Measurements from ENCODE around the gene KAZN.

Gene KAZN

DNA sequence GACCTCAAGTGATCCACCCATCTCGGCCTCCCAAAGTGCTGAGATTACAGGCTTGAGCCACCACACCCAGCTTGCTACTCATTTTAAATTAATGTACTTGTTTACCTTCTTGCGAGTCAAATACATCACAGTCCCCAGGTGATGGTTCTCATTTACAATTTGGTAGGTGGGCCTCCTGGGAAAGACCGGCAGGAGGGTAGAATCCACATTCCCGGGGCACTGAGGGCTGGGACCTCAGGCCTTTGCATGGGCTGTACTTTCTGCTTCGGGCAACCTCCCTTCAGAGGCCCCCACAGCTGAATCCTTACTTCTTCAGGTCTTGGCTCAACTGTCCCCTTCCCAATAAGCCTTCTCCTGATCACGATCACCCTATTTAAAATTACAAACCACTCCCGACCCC lies 165.5 kb downstream of the KAZN start:
- no peak for DNase-seq (ENCODE audit: low read depth in 3 of 3, low spot score in 1 of 3)

DNA sequence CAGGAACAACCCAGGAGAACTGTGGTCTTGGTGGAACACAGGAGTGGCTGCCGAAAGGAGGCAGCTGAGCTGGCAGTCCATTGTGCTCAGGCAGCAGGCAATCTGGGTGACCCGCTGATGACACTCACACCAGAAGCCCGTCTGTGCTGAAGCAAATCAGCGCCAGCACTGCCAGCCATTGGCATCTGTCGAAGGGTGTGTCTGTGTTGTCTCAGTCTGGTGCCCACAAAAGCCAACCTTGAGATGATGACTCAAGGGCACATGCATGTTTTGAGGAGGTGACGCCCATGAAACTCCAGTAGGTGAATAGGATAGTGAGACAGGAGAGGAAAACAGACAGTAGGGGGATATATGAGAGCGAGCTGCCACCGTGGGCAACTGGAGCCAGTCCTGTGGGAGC lies 167.3 kb downstream of the KAZN start:
- no peak for DNase-seq (ENCODE audit: low read depth in 3 of 3, low spot score in 1 of 3)

DNA sequence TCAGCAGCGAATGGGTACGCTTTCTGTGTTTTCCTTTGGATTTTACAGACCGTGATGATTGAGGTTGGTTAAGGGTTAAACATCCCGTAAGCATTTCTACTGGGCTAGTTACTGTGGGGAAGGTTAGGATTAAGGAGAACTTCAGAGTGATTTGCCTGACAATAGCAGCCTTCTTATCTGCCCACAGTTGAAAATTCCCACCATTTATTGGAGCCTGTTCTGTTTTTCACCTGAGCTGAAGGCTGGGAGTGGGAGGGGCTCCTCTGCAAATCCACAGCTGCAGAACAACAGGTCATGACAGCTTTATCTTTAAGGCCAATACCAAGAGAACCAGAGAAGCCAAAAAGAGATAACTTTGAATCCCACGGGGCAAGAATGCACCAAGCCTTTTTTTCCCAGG lies 168.6 kb downstream of the KAZN start:
- DNase-seq (ENCODE audit: low read depth in 3 of 3, low spot score in 1 of 3): no peak

DNA sequence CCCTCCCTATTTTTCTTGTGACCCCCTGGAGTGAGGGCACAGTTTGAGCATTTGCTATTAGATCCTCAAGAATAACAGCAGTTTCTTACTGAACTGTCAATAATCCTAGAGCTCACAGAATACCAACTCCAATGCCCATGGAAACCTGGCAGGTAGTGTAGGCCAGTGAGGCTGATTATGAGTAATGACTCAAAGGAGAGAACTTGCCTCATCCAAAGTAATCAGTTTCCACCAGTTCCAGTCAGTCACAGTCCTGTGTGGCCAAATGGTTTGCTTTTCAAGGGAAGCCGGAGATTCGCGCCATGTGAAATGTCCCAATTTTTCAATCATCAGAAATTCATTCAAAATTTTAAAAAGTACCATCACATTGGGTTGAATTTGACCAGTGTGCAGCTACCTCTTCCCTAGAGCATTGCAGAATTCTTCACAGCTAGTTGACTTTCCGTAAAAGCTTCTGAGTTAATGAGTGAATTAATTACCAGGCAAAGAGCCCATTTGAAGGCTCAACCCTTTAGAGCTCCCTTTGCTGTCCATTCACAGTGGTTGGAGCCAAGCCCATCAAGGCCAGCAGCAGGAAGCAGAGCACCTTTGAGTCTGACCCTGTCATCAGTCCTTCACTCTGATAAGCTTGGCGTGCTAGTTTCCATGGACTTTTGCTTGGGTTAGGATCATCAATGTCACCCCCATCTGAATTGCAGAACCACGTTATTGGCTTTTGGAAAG lies 170.3 kb downstream of the KAZN start:
- DNase-seq (ENCODE audit: low read depth in 3 of 3, low spot score in 1 of 3): no peak

DNA sequence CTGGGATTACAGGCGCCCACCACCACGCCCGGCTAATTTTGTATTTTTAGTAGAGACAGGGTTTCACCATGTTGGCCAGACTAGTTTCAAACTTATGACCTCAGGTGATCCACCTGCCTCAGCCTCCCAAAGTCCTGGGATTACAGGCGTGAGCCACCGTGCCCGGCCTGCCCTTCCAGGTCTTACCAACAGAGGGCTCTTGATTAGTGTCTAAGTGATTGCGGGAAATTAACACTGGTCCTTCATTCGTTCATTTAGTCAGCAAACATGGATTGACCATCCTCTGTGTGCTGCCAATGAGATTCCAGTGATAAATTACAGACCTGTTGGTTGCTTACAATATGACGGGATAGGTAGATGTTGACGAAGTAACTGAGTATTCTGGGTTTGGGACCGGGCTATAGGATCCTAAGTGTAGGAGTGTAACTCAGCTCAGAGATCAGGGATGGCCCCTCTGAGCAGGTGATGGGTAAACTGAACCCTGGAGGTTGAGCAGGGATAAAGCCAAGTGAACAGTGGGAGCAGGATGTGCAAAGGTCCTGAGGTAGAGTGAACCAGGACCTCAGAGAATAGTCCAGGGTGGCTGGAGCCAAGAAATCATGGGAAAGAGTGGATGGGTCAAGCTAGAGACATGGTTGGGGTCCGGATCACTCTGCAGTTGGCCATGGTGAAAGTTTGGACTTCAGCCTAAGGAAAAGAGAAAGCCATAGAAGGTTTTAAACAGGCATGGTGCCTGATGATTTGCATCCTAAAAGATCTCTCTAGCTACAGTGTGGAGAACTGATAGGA lies 171.2 kb downstream of the KAZN start:
- DNase-seq (ENCODE audit: low read depth in 3 of 3, low spot score in 1 of 3): no peak

DNA sequence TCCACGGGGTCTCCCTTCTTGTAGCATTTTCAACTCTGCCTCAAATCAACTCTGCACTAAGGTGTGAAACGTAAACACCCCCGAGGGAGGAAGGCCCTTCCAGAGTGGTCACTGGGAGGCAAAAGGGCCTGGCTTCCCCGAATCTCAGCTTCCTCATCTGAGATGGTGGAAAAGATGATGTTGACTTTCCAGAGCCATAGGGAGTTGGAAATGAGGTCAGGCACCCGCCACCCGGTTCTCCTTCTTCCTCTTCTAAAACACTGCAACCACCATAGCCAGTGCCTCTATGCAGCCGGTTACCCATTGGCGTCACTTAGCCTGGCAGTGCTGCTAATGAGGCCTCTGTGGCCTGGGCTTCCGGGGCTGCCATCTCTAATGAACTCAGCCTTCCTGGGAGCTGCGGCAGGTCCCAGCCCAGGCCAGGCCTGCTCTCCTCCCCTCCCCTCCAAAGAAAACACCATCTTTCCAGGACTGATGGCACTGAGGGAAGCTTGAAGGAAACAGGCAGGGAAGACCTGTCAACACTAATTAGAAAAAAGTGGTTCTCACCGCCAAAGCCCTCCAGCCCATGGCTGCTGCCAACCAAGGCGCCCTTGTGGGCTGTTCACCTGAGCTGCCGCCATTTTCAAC lies 175.0 kb downstream of the KAZN start:
- DNase-seq (ENCODE audit: low read depth in 3 of 3, low spot score in 1 of 3): no peak

DNA sequence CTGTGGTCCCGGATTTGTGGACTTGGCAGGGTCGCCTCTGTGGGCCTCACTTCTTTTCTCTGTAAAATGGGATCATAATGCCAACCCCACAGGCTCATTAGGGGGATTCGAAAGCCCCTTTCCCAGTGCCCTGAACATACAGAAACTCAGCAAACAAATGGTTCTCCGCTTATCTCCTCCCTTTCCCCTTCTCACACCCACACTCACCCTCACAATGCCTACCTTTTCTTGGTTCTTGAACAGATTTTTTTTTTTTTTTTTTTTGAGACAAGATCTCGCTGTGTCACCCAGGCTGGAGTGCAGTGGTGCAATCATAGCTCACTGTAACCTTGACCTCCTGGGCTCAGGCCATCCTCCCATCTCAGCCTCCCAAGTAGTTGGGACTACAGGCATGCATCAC lies 175.7 kb downstream of the KAZN start:
- DNase-seq (ENCODE audit: low read depth in 3 of 3, low spot score in 1 of 3): no peak

DNA sequence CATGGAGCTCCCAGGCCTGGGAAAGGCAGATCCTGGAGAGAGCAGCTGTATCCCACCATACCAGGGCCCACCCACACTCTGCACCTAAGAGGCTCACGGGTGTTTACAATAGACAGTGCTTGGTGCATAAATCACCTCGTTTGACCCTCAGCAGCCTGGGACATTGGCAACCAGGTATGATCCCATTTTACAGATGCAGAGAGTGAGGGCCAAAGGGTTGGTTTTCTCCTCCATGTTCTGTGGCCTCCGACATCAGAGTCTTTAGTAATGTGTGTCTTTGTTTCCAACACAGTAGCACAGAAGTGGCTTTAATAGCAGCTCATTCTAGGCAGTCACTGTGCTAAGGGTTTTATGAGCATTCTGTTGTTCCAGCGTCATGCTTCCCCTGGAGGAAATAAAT lies 176.5 kb downstream of the KAZN start:
- no peak for DNase-seq (ENCODE audit: low read depth in 3 of 3, low spot score in 1 of 3)

DNA sequence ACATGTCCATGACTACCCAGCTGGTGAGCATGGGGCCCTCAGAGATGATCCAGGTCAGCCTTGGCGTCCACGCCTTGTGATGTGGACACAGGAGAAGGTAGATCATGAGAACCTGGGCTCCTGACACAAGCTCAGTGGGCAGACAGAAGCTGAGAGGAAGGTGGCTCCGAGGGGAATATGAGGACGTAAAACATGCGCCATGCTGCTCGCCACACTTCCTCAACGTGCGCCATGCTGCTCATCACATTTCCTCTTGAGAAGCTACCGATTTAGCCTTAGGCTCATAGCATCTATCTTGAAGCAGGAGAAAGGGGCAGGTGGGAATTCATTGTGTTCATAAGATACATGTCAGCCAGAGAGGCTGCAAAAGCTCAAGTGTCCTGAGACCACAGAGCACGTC lies 176.9 kb downstream of the KAZN start:
- DNase-seq (ENCODE audit: low read depth in 3 of 3, low spot score in 1 of 3): no peak

DNA sequence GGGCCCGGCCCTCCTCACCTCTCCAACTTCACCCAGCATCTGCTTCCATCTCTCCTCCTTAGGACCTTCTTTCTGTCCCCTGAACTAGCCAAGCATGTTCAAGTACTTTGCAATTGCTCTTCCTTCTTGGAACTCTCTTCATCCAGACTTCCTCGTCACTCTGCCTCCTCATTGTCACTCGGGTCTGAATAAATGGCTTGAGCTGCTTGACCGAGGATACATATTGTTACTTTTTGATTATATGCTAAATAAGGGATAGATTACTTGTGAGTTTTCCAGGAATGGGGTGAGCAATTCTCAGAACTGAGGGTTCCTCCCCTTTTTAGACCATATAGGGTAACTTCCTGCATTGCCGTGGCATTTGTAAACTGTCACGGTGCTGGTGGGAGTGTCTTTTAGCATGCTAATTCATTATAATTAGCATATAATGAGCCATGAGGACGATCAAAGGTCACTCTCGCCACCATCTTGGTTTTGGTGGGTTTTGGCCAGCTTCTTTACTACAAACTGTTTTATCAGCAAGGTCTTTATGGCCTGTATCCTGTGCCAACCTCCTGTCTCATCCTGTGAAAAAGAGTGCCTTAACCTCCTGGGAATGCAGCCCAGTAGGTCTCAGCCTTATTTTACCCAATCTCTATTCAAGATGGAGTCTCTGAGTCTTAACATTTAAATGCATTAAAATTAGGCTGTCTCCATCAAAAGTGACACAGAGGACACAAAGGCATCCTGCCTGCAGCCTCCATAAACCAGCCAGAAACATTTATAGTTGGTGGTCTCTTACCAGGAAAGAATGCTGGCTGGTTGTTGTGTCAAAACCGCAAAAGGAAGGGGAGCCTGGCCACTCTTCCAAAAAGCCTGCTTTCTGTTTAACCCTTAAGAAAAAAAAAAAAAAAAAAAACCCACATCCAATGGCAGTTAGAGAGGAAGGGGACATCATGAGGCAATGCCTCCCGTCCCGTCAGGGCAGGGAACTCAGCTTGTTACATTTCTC lies 179.3 kb downstream of the KAZN start:
- DNase-seq (ENCODE audit: low read depth in 3 of 3, low spot score in 1 of 3): no peak

DNA sequence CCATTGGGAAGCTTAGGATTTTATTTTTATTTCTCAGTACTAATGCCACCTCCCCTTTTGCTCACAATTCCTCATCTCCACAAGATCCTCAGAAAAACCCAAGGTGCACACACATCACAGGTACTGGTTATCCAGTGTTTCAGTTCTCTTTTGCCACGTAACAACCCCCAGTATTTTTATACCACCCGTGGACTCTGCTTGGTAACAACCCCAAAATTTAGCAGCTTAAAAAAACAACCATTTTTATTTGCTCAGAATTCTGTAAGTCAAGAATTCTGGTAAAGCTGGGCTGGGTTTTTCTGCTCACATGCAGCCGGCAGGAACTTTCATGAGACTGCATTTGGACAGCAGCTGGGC lies 180.0 kb downstream of the KAZN start:
- no peak for DNase-seq (ENCODE audit: low read depth in 3 of 3, low spot score in 1 of 3)

DNA sequence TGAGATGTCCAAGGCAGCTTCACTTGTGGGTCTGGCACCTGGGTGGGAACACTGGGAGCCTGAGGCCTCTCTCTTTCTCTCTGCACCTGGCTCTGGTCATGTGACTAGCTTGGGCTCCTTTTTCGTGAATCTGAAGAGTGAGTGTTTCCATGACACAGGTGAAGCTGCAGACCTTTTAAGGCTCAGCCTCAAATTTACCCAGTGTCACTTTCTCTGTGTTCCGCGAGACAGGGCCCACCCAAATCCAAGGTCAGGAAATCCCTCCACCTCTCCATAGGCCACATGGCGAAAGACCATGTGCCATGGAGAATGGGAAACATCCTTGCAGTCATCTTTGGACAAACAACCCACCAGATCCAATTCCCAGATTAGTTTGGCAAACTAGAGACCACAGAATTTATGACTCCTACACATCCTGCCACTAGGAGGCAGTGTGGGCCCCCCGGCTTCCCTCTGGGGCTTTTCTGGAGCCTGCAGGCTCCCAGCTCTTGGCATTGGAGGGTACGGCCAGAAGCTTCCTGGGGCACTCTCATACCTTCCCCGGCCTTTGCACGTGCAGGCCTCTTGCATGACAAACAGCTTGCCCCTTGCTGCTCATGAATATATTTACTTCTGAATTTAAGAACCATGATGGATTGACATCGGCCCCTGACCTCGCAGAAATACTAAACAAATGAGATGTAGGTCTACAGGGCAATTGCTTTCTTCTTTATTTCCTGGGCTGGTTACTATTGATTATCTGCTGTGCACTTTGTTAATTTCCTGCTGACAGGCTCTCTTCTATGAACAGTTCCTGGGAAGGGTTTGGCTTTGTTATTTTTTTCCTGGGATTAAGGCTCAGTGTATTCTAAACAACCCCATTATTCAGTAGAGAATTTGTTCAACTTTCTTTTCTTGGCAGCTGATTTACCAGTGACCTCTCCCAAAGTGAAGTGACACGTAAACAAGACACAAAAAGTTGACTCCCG lies 180.7 kb downstream of the KAZN start:
- peak in 1 of 3 donors; percentile 3 for DNase-seq (ENCODE audit: low read depth in 3 of 3, low spot score in 1 of 3)

DNA sequence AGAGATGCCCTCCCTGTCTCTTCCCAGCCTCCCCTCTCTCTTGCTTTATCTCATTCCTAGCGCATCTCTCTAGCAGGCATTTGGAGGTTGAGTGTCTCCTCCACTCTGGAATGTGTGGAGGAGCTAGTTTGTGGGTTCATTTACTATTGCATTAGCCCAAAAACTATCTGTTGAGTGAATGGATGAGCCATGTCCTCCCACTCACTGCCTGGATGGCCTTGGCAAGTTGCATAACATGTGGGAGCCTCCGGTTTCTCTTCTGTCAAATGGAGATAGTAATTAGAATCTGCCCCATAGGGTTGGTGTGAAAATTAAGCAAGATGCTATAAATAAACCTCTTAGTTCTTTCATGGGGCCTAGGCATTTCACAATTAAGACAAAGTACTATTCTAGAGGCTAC lies 181.8 kb downstream of the KAZN start:
- no peak for DNase-seq (ENCODE audit: low read depth in 3 of 3, low spot score in 1 of 3)

DNA sequence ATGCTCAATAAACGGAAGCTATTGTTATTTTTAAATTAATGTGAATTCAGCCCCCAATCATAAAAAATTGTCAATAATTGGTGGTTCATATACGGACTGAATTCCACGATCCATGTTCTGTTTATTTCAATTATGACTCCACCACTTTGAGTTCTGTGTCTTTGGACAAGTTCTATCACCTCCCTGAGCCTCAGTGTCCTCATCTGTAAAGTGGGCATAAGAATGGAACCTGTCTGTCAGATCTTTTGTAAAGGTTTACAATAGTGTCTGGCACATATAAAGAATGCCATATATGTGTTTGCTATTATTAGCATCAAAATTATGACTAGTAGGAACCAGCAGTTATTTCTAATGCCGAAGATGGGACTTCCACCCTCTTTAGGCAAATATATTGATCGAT lies 183.3 kb downstream of the KAZN start:
- DNase-seq (ENCODE audit: low read depth in 3 of 3, low spot score in 1 of 3): no peak

DNA sequence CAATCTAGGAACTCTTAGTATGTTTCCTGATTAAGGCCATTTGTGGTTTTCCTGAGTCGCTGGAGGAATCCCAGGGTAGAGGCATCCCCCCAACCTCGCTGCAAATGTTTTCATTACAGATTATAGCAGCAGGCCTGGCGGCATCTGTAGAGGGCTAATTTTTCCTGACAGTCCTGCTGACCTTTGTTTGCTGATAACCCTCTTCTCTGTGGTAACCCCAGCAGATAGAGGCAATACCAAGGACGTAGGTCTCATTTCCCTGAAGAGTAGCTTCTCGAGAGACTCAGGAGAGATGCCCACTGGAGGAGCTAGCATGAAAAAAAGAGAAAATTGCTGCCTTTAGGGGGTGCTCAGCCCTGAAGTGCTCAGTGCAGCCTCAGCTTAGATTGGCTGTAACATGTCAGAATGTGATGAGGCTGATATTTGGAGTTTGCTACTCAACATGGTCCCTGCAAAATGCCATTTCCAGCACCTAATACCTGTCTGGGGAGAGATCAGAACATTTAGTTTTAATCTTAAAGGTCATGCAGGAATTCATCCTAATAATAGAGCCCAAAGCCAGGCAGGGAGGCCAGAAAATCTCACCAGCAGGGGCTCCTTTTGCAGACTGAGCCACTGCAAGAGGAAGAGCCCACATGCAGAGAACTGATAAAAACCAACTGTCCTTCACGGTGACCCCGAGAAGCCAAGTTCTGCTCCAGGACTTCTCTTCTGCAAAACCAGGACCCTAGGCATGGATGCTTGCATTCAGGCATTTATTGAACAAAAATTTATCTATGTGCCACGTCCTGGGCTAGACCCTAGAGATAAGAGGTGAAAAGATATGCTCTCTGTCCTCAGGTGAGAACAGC lies 184.5 kb downstream of the KAZN start:
- DNase-seq (ENCODE audit: low read depth in 3 of 3, low spot score in 1 of 3): no peak

DNA sequence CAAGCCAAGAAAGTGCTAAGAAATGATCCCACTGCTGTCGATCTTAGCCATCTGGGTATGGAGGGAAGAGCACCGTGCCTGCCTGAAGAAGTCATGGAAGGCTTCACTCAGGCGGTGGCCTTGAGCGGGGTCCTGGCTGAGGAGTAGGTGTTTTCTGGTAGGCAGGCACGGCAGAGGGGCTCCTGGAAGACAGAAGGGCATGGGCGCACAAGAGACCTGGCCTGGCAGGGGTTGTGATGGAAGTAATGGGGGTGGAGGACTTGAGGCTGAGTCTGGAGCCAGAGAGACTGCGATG lies 185.1 kb downstream of the KAZN start:
- DNase-seq (ENCODE audit: low read depth in 3 of 3, low spot score in 1 of 3): no peak

DNA sequence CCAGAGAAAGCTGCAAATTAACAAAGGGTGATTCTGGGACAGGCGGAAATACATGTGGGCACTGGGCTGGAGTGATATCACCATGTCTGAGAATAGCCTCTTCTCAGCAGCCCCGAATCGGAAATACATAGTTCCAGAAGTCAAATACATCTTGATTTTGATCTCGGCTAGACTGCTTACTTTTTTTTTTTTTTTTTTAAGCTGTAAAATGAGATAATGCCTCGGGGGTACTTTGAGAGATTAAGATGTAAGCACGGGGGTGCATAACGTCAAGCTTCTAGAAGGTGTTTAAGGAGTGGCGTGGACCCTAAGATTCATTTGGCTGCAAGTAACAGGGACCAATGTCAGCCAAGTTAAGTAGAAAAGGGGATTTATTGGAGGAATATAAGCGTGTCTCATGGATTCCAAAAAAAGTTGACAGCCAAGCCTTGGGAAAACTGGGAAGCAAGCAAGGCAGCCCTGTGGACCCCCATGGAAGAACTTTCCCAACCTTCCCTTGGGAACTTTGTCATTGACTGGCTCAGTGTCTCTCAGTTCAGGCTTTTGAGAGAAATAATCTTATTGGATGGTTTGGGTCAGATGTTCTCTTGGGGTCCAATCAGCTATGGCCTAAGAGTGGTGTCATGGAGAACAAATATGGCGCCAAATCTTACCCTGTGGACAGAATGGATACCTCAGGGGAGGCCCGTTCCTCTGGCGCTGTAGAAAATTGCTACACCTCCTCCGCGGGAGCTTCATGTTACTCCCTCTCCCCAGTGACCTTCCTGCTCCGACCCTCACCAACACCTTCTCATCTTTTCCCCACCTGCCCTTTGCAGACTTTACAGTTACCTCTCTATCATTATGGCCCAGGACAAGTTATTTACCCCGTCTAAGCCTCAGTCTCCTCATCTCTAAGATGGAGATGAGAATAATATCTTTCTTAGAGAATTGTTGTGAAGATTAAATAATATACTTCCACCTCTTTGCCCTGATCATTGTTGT lies 186.6 kb downstream of the KAZN start:
- no peak for DNase-seq (ENCODE audit: low read depth in 3 of 3, low spot score in 1 of 3)

DNA sequence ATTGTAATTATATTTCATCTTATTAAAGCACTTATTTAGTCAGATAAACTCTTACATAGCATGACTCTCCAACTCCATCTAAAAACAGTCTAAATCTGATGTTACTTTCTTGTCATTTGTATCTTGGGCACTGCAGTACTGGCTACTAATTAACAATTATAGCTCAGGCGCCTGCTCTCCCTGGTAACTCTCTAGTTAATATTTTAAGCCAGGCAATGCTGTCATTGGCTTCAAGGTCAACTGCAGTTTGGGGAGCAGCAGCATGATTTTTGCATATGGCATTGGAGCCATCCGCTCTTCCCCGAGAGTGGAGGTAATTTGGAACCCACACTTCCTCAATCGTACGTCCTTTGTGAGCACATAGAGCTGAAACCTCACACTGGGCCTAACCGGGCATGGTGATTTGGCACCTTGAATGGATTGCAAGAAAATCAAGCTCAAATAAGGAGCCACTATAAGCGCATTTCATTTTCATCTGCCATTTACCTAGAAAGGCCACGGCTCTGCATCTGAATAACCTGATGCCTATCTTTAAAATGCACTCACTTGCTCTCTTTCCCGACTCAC lies 187.7 kb downstream of the KAZN start:
- no peak for DNase-seq (ENCODE audit: low read depth in 3 of 3, low spot score in 1 of 3)

All from stimulated activated CD4-positive, alpha-beta T cell treated with anti-CD3 and anti-CD28 coated beads, TNF-alpha, amount 100 ng/mL, for 1 hour (primary cell).